SH-SY5Y (cell line): ENCODE measurements around the gene MED27.

Experiments used
- GATA2 ChIP-seq: IDR thresholded peaks from 2 replicates; pipeline ENCODE4 v1.6.1; 2011; ENCODE audit warnings: mild to moderate bottlenecking, low read depth, low read length
- GATA3 ChIP-seq: IDR thresholded peaks from 2 replicates; pipeline ENCODE4 v1.6.1; 2011; ENCODE audit warnings: low read depth, mild to moderate bottlenecking, low read length, moderate library complexity

MED27 gene

DNA sequence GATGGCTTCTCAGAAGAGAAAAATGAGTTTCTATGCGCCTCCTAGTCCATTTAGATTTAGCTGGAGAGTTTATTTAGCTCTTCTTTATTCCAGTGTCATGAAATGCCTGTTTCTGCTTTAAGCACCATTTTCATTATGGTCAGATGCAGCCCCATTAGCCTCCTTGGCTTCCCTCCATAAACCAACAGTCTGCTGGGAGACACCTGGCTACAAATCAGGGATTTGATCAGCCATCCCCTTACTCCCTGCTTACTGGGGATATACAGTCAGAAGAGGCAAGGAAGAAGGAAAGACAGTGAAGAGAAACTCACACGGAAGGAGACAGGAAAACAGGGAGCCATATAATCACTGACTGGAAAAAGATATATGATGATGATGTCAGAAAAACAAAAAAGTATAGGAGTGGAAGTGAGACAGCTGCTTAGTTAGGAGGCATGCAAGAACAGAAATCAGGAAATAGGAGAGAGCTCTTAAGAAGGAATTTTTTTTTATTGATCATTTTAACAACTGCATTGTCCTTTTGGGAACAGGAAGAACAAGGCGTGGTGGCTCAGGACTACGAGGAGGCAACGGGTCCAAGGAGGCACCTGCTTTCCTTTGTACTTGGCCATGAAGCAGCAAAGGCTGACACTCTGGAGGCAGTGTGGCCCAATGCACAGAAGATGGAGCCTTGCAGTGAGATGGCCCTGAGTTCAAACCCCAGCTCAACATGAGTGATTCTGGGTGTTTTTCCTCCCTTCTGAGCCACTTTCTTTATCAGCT, 56.1 kb downstream of the MED27 start:
- TF ChIP-seq GATA2 (peak; percentile 61), GATA3 (no peak)

DNA sequence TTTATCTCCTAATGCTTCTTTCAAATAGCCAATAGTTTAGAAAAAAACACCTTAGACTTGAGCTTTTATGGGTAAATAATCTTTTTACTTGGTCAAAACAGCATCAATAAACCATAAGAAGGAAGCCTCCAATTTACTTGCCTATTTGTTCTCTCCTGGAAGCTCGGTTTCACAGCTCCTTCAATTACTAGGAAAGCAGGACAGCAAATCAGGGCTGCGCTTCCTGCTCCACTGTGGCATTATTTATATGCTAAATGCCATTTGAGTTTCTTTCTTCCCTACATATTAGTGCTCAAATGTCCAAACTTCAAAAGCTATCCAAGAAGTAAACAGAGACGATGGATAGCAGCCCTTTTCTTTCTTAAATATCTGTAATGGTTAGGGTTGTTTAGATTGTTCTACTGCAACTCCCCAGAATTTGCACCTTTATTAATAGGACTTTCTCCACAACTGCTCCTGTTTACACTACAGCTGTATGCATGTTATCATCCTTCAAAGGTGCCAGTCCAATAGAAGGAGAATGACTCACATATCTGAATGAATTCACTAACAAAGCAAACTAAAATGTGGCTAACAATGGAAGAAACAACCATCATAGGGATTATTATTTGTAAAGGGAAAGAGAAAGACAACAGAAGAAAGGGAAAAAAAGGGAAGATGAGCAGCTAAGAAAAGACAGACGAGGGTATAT, 58.7 kb downstream of the MED27 start:
- no peak for TF ChIP-seq GATA3
- TF ChIP-seq GATA2: no peak

DNA sequence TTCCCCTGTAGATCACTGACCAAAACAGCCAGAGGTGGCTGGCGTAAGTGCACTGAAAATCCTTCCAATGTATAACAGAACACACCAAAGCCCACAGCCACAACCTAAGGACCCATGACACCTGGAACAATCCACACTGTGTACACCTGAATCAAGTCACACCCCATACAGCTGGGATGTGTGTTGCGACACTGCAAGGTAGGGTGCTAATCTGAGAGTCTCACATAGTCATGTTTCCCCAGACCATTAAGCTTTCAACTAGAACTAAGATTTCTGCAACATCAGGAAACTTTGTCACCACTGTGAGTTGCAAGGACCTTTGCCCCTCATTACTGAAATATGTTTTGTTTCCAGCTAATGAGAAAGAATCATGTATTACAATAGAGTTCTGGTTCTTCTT, 59.4 kb downstream of the MED27 start:
- TF ChIP-seq GATA2 (no peak), GATA3 (no peak)

DNA sequence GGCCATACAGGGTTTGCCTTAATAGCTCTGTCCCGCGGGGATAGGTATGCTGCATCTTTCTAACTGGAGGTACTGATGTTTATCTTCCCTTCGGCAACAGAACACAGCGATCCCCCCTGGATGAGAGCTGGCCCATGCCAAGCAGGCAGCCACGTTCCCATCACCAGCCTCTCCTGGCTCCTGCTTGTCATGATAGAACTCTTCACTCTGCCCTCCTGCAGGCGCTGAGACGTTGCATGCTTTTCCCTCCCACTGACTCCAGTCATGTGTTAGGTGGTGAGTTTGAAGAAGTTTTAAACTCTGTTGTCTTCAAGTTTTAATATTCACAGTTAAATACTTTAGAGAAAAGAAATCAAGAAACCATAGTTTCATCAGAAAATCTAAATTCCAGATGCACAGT, 60.0 kb downstream of the MED27 start:
- no peak for TF ChIP-seq GATA3
- TF ChIP-seq GATA2: peak; percentile 43

DNA sequence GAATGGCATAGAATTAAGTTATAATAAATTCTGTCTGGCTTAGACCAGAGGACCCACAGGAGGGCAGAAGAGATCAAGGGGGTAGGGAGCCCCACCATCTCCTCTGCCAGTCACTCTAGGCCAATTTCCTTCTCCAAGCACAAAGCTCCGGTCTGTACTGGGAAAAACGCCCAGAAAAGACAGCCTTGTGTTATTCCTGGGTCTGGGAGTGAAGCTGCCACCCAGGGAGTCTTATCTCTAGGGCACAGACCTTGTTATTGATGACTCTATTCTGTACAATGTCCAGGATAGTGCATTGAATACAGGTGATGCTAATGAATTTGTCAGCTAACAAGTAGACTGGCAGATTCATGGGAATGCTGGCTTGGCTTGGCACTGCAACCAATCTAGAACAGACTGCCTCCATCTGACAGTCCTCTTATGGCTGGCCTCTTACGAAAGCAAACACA, 60.7 kb downstream of the MED27 start:
- TF ChIP-seq GATA3 (no peak), GATA2 (peak; percentile 36; the same call in 1 of the 2 replicates)

DNA sequence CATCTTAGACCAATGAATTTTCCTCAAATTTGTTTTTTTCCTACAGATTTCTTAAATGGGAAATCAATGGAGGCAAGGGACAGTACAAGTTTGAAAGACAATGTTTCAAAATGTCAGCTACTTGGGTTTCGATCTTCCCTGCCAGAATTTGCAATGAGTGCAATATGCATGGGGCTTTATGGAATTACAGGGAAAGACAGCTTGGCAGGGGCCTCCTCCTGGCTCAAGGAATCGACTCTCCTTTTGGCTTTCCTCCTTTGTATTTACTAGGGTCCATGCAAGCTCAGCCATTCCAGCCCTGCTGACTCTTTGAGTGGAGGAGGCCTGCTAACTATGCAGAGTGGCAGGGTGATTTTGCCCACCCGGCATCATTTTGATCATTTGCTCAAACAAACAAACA, 63.2 kb downstream of the MED27 start:
- TF ChIP-seq GATA2 (no peak), GATA3 (no peak)

DNA sequence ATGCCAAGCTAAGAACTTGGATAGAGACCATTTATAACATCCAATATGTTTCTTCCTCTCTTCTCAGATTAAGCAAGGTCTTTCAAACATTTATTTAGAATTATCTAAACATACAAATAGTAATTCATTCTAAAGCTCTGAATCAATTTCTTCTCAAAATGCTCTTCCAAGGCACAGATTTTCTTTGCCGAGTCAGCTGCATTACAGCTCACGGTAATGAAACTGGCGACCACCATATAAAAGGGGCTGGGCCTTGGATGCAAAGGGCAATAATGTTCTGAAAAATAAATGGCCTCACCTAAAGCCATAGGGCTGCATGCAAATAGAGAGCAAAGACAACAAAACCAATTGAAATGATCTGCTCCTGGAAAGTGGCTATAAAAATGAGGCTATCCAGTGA, 63.8 kb downstream of the MED27 start:
- TF ChIP-seq GATA2: no peak
- no peak for TF ChIP-seq GATA3

DNA sequence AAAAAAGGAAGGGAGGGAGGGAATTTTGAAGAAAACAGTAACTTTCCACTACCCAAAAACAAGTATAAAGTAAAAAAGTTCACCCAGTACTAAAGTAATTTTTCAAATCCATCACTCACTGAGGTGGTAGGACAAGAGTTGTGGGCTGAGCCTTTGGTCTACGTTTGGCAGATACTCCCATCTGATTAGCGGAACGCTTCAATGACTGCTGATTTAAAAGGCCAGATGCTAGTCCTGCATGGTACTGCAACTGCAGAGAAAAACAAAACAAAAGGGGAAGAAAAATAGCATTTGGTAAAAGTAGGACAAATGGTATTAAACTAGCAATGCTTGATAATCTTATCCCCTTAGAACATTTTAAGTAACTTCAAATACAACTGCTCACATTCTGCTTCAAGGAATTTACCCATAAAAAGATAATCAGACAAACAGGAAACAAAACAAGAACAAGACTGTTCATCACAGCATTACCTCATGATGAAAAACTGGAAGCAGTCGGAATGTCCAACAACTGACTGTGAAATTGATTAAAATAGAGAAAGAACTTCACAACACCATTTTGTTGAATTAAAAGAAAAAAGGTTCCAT, 65.4 kb downstream of the MED27 start:
- TF ChIP-seq GATA3 (no peak; the same call in 1 of the 2 replicates), GATA2 (peak; percentile 69)

DNA sequence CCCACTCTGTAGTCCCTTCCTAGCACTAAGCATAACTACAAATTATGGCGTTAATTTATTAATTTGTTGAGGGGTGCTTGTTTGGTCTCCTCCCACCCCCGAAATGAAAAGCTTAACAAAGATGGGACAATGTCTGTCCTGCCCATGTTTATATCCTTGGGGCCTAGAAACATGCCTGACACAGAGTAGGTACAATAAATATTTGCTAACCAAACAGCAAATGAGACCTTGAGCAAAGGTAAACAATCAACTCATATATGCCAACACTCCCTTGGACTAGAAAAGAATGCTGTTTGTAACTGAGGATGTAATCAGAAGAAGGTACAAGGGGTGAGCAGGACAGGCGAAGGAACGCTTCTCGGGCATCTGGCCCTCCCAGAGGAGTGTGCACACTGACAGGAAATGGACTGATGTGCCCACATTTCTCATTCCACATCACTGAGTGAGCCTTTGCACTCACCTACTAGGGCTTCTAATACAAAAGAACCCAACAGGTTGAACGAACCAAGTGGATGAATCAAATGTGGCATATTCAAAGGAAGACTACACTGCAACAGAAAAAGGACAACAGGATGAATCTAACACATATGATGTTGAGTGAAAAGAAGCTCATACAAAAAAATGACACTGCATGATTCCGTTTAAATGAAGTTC, 66.8 kb downstream of the MED27 start:
- TF ChIP-seq GATA2: no peak
- no peak for TF ChIP-seq GATA3

DNA sequence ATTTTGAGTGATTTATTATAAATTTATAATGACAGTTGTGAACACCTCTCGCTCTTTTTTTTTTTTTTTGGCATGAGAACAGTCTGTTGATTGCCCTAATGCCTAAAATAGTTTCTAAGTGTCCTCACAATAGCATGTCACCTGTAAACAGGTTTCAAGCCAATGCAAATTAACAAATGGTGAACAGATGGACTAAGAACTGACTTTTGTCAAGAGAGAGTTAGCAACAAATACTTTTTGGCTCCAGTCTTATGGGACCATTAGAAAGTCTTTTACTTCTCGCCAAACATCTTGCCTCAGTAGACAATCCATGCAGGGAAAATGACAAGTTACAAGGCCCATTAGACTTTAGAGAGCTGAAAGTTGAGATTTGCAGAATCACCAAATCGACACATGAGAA, 67.8 kb downstream of the MED27 start:
- TF ChIP-seq GATA3 (no peak), GATA2 (no peak)

DNA sequence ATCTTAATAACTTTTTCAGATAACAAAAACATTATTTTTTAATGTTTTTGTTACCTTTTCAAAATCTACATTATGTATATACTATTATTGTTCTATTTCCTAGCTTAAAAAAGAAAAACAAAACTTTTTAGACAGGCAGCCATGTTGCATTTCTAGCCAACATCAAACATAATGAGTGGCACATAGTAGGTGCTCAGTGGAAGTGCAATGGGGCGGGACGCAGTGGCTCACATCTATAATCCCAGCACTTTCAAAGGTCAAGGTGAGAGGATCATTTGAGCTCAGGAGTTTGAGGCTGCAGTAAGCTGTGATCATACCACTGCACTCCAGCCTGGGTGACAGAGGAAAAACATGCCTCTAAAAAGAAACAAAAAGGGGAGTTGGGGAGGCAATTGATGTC, 68.4 kb downstream of the MED27 start:
- no peak for TF ChIP-seq GATA3
- no peak for TF ChIP-seq GATA2

DNA sequence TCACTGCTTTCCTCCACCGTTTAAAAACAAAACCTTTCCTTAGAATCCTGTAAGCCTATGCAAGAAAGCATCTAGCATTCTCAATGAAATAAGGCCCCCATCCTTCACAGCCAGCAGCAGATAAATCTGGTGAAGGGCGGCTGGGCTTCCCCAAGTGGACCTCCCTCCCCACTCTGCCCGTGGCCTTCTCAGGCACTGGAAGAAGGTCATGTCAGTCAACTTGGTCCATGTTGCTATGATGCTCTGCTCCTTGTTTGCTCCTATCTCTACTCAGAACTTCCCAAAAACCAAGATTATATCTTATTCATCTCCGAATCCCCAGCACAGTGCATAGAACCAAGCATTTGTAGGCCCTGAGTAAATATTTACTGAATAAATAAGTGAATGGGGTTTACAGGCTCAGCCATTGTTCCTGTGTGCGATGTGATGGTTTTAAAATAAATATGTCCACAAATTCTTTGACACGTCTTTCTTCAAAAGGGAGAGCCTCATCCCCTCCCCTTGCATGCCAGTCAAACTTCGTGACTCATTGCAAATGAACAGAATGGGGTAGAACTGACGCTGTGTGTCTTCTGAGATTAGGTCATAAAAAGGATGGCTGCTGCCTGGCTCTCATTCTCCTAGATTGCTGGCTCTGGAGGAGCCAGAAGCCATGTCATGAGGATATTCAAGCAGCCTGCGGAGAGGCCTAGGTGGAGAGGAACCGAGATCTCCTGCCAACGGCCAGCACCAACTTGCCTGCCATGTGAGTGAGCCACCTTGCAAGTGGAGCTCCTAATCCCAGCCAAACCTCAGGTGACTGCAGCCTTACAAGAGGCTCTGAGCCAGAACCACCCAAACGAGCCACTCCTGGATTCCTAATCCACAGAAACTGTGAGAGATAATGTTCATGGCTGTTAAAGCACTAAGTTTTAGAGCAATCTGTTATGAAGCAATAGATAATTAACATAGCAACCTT, 70.5 kb downstream of the MED27 start:
- TF ChIP-seq GATA3: no peak
- no peak for TF ChIP-seq GATA2

DNA sequence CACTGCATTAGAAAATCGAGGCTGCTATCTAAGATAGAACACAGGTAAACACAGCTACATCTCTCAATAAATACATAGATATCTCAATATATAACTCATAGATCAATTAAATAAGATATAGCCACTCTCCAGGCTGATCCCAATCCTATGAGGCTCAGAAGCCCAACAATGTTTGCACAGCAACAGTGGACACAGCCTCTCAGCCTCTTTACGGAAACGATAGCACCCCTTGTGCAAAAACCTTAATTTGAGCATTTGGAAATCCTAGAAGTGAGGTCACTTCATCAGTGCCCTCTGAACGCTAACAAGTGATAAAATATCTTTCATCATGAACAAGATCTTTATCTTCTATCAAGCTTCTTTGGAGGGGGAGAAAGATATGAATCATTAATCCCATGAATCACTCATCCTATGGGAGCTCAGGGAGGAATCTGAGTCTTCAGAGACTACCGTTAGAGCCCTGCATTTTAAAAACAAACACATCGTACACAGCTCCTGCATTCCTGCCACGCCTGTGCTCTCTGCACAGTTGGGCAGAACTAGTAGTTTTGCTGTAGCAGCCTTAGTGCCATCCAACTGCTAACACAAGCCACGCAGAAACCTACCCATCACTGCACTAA, 71.4 kb downstream of the MED27 start:
- TF ChIP-seq GATA3 (no peak), GATA2 (0 out of 2 replicates have a peak, but pooled peaks have one; percentile 6)
